GM12878 (cell line): ENCODE data around the gene DDX11. TPM values are rescaled to one million over a fixed set of nuclear protein-coding genes. Genes with fewer than 3 reads are reported as not detected.

Experiments used
- ATAC-seq: fragments of 200-7000 bp; cut with Tn5 transposase; 3 replicates; pipeline ENCODE4 v1.9.1; 2020; ENCODE audit warnings: mild to moderate bottlenecking, moderate library complexity
- BruUV-seq: library from RNA; stranded (reverse); fragments of 400-500 nt; replicated peaks from 2 replicates; lab custom pipeline; 2021; lab: Mats Ljungman, UMichigan
- CTCF ChIA-PET: fragments of 300-600 bp; sonication (Branson Sonifier 250); formaldehyde crosslinking; extraction: SDS; loops from one replicate; lab custom pipeline; 2021; ENCODE audit warnings: inconsistent platforms; lab: Yijun Ruan, JAX
- POLR2A ChIA-PET: fragments of 350-600 bp; formaldehyde crosslinking; extraction: SDS; loops from one replicate; lab custom pipeline; 2021; ENCODE audit warnings: inconsistent platforms; lab: Charles Lee
- RAD21 ChIA-PET: fragments of 300-600 bp; sonication (Branson Sonifier 250); formaldehyde crosslinking; loops from one replicate; lab custom pipeline; 2023; ENCODE audit warnings: antibody characterized with exemption; ENCODE audit not compliant: unreplicated experiment; lab: Charles Lee
- SMC1A ChIA-PET: fragments of 300-600 bp; sonication (Branson Sonifier 250); formaldehyde crosslinking; loops from one replicate; lab custom pipeline; 2023; ENCODE audit not compliant: unreplicated experiment, uncharacterized antibody; lab: Charles Lee
- DNase-seq: peaks from one replicate; pipeline ENCODE4 v3.0.0-alpha.2; 2011; ENCODE audit warnings: low read depth, low spot score
- FAIRE-seq: peaks from 3 replicates; lab custom pipeline; 2011; peaks lifted over from hg19 to GRCh38; lab: Jason Lieb, UNC
- H2AFZ ChIP-seq: 2 replicates; pipeline ENCODE4 v1.6.0; 2011; ENCODE audit warnings: low read depth, low read length, control low read depth; ENCODE audit not compliant: control insufficient read depth
- H3K27ac ChIP-seq: 2 replicates; pipeline ENCODE4 v1.5.1; 2011; ENCODE audit warnings: control low read depth; ENCODE audit not compliant: control insufficient read depth, insufficient read depth
- H3K27me3 ChIP-seq, 2 experiments: replicated peaks in 1 of 2; 2 replicates each; pipeline versions ENCODE4 v1.6.0 to v1.6.1; 2011; ENCODE audit warnings: low read length in 1 of 2; ENCODE audit not compliant: control insufficient read depth in 2 of 2, insufficient read depth in 2 of 2
- H3K36me3 ChIP-seq, 2 experiments: 2 replicates each; pipeline ENCODE4 v1.5.1; 2011; ENCODE audit warnings: low read length in 1 of 2; ENCODE audit not compliant: control insufficient read depth in 2 of 2, insufficient read depth in 2 of 2
- H3K4me1 ChIP-seq: 2 replicates; pipeline ENCODE4 v1.6.1; 2011; ENCODE audit warnings: mild to moderate bottlenecking, low read length, moderate library complexity, mixed read lengths; ENCODE audit not compliant: control insufficient read depth, insufficient read depth
- H3K4me2 ChIP-seq: 2 replicates; pipeline ENCODE4 v1.6.0; 2011; ENCODE audit warnings: control low read depth; ENCODE audit not compliant: control insufficient read depth, insufficient read depth
- H3K4me3 ChIP-seq: fragments of 200-600 bp; sonication (generic); 2 replicates; pipeline ENCODE4 v1.5.1; 2016
- H3K79me2 ChIP-seq: 2 replicates; pipeline ENCODE4 v1.6.0; 2011; ENCODE audit warnings: low read length; ENCODE audit not compliant: control insufficient read depth, insufficient read depth
- H3K9ac ChIP-seq: 2 replicates; pipeline ENCODE4 v1.8.0; 2011; ENCODE audit warnings: low read length, control low read depth, mixed read lengths; ENCODE audit not compliant: control insufficient read depth, insufficient read depth
- H3K9me3 ChIP-seq: replicated peaks from 3 replicates; pipeline ENCODE4 v1.5.1; 2011; ENCODE audit warnings: mild to moderate bottlenecking, low read length; ENCODE audit not compliant: control insufficient read depth, insufficient read depth
- H4K20me1 ChIP-seq: 2 replicates; pipeline ENCODE4 v1.6.0; 2011; ENCODE audit not compliant: control insufficient read depth, insufficient read depth
- BMI1 ChIP-seq: fragments of 450-650 bp; IDR thresholded peaks from 2 replicates; pipeline ENCODE4 v1.6.1; 2016; ENCODE audit warnings: mild to moderate bottlenecking, moderate library complexity, borderline replicate concordance
- FOXK2 ChIP-seq: fragments of 450-650 bp; IDR thresholded peaks from 2 replicates; pipeline ENCODE4 v1.6.1; 2017; ENCODE audit warnings: mild to moderate bottlenecking, moderate library complexity
- KDM1A ChIP-seq: fragments of 200-600 bp; sonication (generic); IDR thresholded peaks from 2 replicates; pipeline ENCODE4 v1.6.1; 2016; ENCODE audit warnings: borderline replicate concordance
- PAX5 ChIP-seq: IDR thresholded peaks from 2 replicates; pipeline ENCODE4 v1.6.1; 2011; ENCODE audit warnings: low read depth, low read length, borderline replicate concordance
- SREBF1 ChIP-seq: IDR thresholded peaks from 2 replicates; pipeline ENCODE4 v1.6.1; 2012; ENCODE audit warnings: mild to moderate bottlenecking, low read length
- WGBS: methylation state at CpG from one replicate; pipeline ENCODE4 v1.1.6; 2016; ENCODE audit warnings: low lambda C conversion rate; ENCODE audit not compliant: insufficient replicate concordance, insufficient coverage; ENCODE audit errors: missing lambda C conversion rate; 5-methylcytosine and 5-hydroxymethylcytosine counted together
- in situ Hi-C: fragments of 300-500 bp; cut with MboI; formaldehyde crosslinking; loops from 9 replicates; pipeline ENCODE4 v1.14.3; 2018; ENCODE audit warnings: mixed read lengths
- intact Hi-C: fragments of 100-400 bp; cut with micrococcal nuclease; formaldehyde crosslinking; loops from one replicate; pipeline ENCODE4 v1.14.2; 2022; ENCODE audit not compliant: unreplicated experiment
- polyA plus RNA-seq, 11 experiments: library from polyadenylated mRNA; depleted of rRNA in 4 of 11; unstranded in 6 of 11; stranded (reverse) in 5 of 11; fragments of >200 nt; fragmentation: Nextera tagmentation in 4 of 11; fragmentation: Illumina TruSeq in 1 of 11; extraction: Ambion mirVana in 4 of 11; extraction: Trizol in 1 of 11; gene quantifications; 1 replicate in 1 of 11; 2 replicates in 10 of 11; pipeline versions ENCODE4 v1.2.1 to v1.2.3, GENCODE V29; 2011 to 2016; ENCODE audit warnings: inconsistent platforms in 2 of 11, missing spikeins in 2 of 11, low read depth in 1 of 11
- total RNA-seq, 4 experiments: library from RNA; depleted of rRNA in 3 of 4; stranded (reverse); fragments of >200 nt in 3 of 4; fragmentation: Illumina TruSeq in 1 of 4; extraction: Trizol in 1 of 4; gene quantifications; 2 replicates each; pipeline versions ENCODE4 v1.2.1 to v1.2.3, GENCODE V29; 2013 to 2021
- TF ChIP-seq, protein P1 (sequence below): fragments of 150-350 bp; IDR thresholded peaks from 2 replicates; pipeline ENCODE4 v1.6.1; 2016; ENCODE audit warnings: low read depth, low read length
- TF ChIP-seq, protein P2 (sequence below): fragments of 450-650 bp; IDR thresholded peaks from 2 replicates; pipeline ENCODE4 v1.6.1; 2016; ENCODE audit warnings: mild to moderate bottlenecking
- TF ChIP-seq, protein P3 (sequence below): fragments of 450-650 bp; IDR thresholded peaks from 2 replicates; pipeline ENCODE4 v1.6.1; 2014; ENCODE audit warnings: mild to moderate bottlenecking
- TF ChIP-seq, protein P4 (sequence below): IDR thresholded peaks from 2 replicates; pipeline ENCODE4 v1.6.1; 2011; ENCODE audit warnings: low read depth, low read length, improper control_type of control experiment, borderline replicate concordance

Gene DDX11
- total and polyA plus RNA-seq, 10 of the 15 experiments (the other 5 are each of a cell fraction or from before 2014, with no cell fraction given), result 3.8 to 94.2 (median 46.3) TPM

DNA sequence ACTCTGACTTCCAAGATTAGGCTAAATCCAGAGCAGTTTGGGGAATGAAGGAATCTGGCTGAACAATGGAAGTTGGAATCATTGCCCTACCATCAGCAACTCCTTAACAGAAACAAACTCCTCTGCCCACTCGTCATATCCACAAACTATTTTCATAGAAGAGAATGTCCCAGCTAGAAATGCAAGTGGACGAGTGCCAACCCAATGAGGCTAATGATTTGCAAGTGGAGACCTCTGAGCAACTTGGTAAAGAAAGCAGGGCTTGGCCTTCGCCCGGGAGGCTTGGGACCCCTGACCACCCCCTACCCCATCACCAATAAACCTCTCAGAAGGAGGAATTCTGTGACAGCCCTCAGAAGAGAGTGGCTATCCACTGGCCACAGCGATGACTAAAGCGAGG, 40.0 kb upstream of the DDX11 start:
- ChIA-PET RAD21 (no interaction called here), CTCF (interaction anchor here (1.4 kb wide), 1 partner anchor 8 kb away, joined by 4 read pairs; no protein-coding TSS in a partner anchor), SMC1A (interaction anchor here (1.2 kb wide), 1 partner anchor 34 kb away, joined by 4 read pairs; no protein-coding TSS in a partner anchor), POLR2A (no interaction called here)
- WGBS, result 23% methylated on average over 6 of the region's 6 CpGs
- Histone ChIP-seq H3K4me3 (no peak overlapping the region), H2AFZ (no peak overlapping the region), H3K36me3 (no peaks in the 10 kb centered on the region), H3K4me1 (no peaks in the 10 kb centered on the region), H3K9me3 (no peaks in the 10 kb centered on the region), H3K27me3 (peaks cover 0 to 3% of the 10 kb centered on the region in 2 experiments; a peak in 1 of 4 replicates), H3K79me2 (no peaks in the 10 kb centered on the region), H3K27ac (no peak overlapping the region), H3K9ac (no peak overlapping the region), H4K20me1 (no peaks in the 10 kb centered on the region), H3K4me2 (no peak overlapping the region)
- intact Hi-C loops (no loop called here), in situ Hi-C loops (no loop called here)
- no peak for ATAC-seq
- TF ChIP-seq PAX5 (no peak), FOXK2 (no peak), KDM1A (no peak), SREBF1 (no peak), BMI1 (no peak)
- TF ChIP-seq, protein P1, sequence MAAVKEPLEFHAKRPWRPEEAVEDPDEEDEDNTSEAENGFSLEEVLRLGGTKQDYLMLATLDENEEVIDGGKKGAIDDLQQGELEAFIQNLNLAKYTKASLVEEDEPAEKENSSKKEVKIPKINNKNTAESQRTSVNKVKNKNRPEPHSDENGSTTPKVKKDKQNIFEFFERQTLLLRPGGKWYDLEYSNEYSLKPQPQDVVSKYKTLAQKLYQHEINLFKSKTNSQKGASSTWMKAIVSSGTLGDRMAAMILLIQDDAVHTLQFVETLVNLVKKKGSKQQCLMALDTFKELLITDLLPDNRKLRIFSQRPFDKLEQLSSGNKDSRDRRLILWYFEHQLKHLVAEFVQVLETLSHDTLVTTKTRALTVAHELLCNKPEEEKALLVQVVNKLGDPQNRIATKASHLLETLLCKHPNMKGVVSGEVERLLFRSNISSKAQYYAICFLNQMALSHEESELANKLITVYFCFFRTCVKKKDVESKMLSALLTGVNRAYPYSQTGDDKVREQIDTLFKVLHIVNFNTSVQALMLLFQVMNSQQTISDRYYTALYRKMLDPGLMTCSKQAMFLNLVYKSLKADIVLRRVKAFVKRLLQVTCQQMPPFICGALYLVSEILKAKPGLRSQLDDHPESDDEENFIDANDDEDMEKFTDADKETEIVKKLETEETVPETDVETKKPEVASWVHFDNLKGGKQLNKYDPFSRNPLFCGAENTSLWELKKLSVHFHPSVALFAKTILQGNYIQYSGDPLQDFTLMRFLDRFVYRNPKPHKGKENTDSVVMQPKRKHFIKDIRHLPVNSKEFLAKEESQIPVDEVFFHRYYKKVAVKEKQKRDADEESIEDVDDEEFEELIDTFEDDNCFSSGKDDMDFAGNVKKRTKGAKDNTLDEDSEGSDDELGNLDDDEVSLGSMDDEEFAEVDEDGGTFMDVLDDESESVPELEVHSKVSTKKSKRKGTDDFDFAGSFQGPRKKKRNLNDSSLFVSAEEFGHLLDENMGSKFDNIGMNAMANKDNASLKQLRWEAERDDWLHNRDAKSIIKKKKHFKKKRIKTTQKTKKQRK, result no peak
- TF ChIP-seq, protein P2, sequence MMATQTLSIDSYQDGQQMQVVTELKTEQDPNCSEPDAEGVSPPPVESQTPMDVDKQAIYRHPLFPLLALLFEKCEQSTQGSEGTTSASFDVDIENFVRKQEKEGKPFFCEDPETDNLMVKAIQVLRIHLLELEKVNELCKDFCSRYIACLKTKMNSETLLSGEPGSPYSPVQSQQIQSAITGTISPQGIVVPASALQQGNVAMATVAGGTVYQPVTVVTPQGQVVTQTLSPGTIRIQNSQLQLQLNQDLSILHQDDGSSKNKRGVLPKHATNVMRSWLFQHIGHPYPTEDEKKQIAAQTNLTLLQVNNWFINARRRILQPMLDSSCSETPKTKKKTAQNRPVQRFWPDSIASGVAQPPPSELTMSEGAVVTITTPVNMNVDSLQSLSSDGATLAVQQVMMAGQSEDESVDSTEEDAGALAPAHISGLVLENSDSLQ, result no peak
- TF ChIP-seq, protein P3, sequence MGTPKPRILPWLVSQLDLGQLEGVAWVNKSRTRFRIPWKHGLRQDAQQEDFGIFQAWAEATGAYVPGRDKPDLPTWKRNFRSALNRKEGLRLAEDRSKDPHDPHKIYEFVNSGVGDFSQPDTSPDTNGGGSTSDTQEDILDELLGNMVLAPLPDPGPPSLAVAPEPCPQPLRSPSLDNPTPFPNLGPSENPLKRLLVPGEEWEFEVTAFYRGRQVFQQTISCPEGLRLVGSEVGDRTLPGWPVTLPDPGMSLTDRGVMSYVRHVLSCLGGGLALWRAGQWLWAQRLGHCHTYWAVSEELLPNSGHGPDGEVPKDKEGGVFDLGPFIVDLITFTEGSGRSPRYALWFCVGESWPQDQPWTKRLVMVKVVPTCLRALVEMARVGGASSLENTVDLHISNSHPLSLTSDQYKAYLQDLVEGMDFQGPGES, result no peak
- TF ChIP-seq, protein P4, sequence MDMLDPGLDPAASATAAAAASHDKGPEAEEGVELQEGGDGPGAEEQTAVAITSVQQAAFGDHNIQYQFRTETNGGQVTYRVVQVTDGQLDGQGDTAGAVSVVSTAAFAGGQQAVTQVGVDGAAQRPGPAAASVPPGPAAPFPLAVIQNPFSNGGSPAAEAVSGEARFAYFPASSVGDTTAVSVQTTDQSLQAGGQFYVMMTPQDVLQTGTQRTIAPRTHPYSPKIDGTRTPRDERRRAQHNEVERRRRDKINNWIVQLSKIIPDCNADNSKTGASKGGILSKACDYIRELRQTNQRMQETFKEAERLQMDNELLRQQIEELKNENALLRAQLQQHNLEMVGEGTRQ, result no peak
- DNase-seq, result no peak
- FAIRE-seq, result no peak
- BruUV-seq, result no TSS peak
